ENCODE data around the gene EIF4E1B. TPM values are rescaled to one million over a fixed set of nuclear protein-coding genes. Genes with fewer than 3 reads are reported as not detected.
"Not testable (repeated sequence)": the region's sequence is repeated elsewhere in the genome, so short reads cannot be mapped to it uniquely, and the experiment has no call there.

Gene EIF4E1B
- total RNA-seq, 2 donors from 2014 or later, result not detected

- H3K4me1 ChIP-seq (ENCODE audit: control insufficient read depth in 1 of 2, low read depth in 2 of 2), result no peaks in the 10 kb centered on the region
- no peaks in the 10 kb centered on the region for H3K27me3 ChIP-seq (replicated peaks; ENCODE audit: insufficient read depth)
- no peak overlapping the region for H3K4me3 ChIP-seq
- no peaks in the 10 kb centered on the region for H3K36me3 ChIP-seq
- H3K27ac ChIP-seq, result no peak overlapping the region
- no peak for TF ChIP-seq CTCF (IDR thresholded peaks at IDR 0.05)
- no peak for ATAC-seq (ENCODE audit: insufficient number of reproducible peaks, low FRiP score, low read depth)
- no peak for DNase-seq (ENCODE audit: low spot score)
- peaks cover 9% of the 10 kb centered on the region for H3K9me3 ChIP-seq
Observed at GRCh38 chr5:176589039-176589769, 41.3 kb upstream of the EIF4E1B start.

GRCh38 chr5:176590035-176590717, 40.3 kb upstream of the EIF4E1B start:
- H3K4me3 ChIP-seq, result no peak overlapping the region
- no peak for DNase-seq (ENCODE audit: low spot score)
- ATAC-seq (ENCODE audit: insufficient number of reproducible peaks, low FRiP score, low read depth), result no peak

GRCh38 chr5:176591667-176592066, 38.8 kb upstream of the EIF4E1B start:
- H3K9me3 ChIP-seq; DNase-seq (ENCODE audit: low spot score); H3K27me3 ChIP-seq (replicated peaks; ENCODE audit: insufficient read depth); H3K4me3 ChIP-seq; H3K27ac ChIP-seq; ATAC-seq (ENCODE audit: insufficient number of reproducible peaks, low FRiP score, low read depth); H3K4me1 ChIP-seq (ENCODE audit: control insufficient read depth in 1 of 2, low read depth in 2 of 2); H3K36me3 ChIP-seq: not testable (repeated sequence)

More at GRCh38 chr5:176590035-176590717, 40.3 kb upstream of the EIF4E1B start:
- no peaks in the 10 kb centered on the region for H3K27me3 ChIP-seq (replicated peaks; ENCODE audit: insufficient read depth)
- H3K9me3 ChIP-seq, result peaks cover 4% of the 10 kb centered on the region
- H3K27ac ChIP-seq, result no peak overlapping the region
- no peaks in the 10 kb centered on the region for H3K36me3 ChIP-seq
- H3K4me1 ChIP-seq (ENCODE audit: control insufficient read depth in 1 of 2, low read depth in 2 of 2), result no peaks in the 10 kb centered on the region
- TF ChIP-seq CTCF (IDR thresholded peaks at IDR 0.05), result no peak

GRCh38 chr5:176592573-176592972, 37.9 kb upstream of the EIF4E1B start:
- ATAC-seq (ENCODE audit: insufficient number of reproducible peaks, low FRiP score, low read depth) (no peak), DNase-seq (ENCODE audit: low spot score) (no peak)
- no peaks in the 10 kb centered on the region for H3K27me3 ChIP-seq (replicated peaks; ENCODE audit: insufficient read depth)
- H3K27ac ChIP-seq, result no peak overlapping the region
- no peak overlapping the region for H3K4me3 ChIP-seq
- H3K4me1 ChIP-seq (ENCODE audit: control insufficient read depth in 1 of 2, low read depth in 2 of 2), result peaks cover 0 to 4% of the 10 kb centered on the region in 2 donors
- H3K36me3 ChIP-seq, result no peaks in the 10 kb centered on the region
- no peak for TF ChIP-seq CTCF (IDR thresholded peaks at IDR 0.05)
- H3K9me3 ChIP-seq, result no peaks in the 10 kb centered on the region

- no peaks in the 10 kb centered on the region for H3K9me3 ChIP-seq
- no peak for TF ChIP-seq CTCF (IDR thresholded peaks at IDR 0.05)
Observed at GRCh38 chr5:176593273-176593869, 37.1 kb upstream of the EIF4E1B start.

More at GRCh38 chr5:176593273-176593869, 37.1 kb upstream of the EIF4E1B start:
- Histone ChIP-seq H3K27me3 (replicated peaks; ENCODE audit: insufficient read depth) (no peaks in the 10 kb centered on the region), H3K27ac (no peak overlapping the region), H3K4me3 (no peak overlapping the region), H3K4me1 (ENCODE audit: control insufficient read depth in 1 of 2, low read depth in 2 of 2) (peaks cover 0 to 4% of the 10 kb centered on the region in 2 donors), H3K36me3 (no peaks in the 10 kb centered on the region)
- ATAC-seq (ENCODE audit: insufficient number of reproducible peaks, low FRiP score, low read depth), result no peak
- DNase-seq (ENCODE audit: low spot score), result no peak
